ENCODE measurements around the gene PTPRB.

Gene PTPRB

DNA sequence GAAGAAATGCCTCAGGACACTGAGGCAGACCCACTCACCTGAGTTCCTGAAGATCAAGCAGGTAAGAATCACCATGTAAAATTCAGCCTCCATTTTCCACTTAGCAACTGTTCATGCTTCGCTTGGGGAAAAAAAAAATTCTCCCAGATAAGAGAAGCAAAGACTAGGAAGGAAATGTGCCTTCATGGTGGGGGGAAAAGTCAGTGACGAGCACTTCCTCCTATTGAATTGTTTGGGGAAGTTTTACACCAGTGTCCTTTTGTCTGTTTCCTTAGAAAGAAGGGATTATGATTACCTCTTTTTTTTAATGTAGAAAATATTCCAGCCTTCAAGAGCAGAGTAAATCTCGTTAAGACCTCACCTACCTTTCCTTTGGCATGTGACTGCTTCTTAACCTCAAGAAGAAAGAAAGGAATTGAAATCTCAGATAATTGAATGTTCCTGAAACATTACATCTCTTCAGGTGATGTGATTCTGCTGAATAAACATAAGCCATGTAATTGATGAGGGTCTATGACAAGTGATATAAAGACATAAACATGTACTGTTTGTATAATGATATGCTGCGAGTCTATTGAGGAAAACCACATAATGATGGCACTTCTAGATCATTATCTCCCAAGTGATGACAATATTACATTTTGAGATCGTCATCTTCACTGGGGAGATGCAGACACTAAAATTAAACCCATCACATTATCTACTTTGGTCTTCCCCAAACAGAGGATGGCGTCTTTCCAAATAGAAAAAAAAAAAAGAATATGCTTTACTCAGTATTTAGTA lies at the start of gene PTPRB:
Gene PTPRB (minus strand): TSS at position 127 of the 783 bp plus-strand sequence. CDS start 34 bp downstream, at position 93.
- DNase-seq (ENCODE audit: low read depth in 3 of 3): no peak

DNA sequence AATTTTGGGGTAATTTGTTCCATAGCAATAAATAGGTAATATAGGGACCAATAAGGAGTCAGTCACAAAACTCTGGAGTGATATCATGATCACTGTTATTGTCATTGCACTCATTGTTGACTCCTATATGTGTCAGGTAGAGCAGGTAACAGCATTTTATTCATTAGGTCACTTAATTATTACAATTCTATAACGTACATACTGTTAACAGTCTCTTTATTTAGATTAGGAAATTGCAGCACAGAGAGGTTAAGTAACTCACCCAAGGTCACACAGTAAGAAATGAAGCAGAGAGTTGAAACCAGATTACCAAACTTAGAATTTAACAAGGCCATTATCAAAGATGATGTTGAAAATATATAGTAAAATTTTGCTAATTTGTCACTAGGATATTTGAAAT lies 49.7 kb upstream of the PTPRB start:
- no peak for DNase-seq (ENCODE audit: low read depth in 3 of 3)

DNA sequence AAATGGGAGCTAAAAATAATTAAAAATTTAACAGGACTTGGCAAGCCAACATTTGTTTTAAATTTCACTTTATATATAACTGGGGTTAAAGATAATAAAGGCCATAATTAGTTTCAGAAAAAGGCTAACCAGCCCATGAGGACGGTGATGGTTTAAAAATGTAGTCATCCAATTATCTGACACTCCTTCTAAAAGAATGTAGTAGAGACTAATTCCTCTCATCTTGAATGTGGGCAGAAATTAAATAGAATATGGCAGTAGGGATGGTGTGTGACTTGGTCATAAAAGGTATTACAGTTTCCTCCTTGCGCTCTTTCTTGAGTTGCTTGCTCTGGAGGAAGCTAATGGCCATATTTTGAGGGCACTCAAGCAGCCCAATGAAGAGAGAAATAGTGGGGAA lies 49.1 kb upstream of the PTPRB start:
- no peak for DNase-seq (ENCODE audit: low read depth in 3 of 3)

DNA sequence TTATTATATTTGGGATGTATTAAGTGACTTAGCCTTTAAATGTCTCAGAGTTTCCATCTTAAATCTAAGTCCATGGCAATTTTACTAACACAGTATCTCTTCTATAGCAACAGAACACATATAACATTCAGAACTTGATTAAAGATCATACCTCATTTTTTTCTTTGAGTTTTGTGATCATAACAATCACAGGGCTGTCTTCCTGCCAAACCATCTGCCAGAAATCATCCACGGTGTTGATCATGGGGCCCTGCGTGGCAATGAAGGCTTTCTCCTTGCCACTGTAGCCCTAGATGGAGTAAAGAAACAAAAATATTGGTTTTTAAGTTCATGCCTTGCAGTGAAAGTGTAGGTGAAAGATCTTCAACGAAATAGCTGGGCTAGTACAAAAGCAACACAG lies 46.7 kb upstream of the PTPRB start:
- DNase-seq (ENCODE audit: low read depth in 3 of 3): no peak

DNA sequence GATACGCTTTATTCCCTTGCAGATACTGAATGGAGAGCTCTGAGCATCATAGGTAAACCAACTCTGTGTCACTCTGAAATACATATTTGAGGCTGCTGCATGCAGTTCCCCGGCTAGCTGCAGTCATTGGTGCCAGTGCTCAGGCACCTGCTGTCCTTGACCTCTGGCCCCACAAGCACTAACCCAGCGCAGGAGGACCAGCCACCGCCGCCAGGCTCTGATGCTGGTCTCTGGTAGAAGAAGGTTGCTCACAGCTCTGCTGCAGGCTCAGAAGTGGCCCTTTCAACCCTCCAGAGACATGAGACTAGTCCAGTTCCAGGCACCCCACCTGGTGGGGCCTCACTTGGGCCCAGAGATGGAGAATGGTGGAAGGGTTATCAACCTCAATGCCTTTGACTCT lies 34.5 kb upstream of the PTPRB start:
- no peak for DNase-seq (ENCODE audit: low read depth in 3 of 3)

DNA sequence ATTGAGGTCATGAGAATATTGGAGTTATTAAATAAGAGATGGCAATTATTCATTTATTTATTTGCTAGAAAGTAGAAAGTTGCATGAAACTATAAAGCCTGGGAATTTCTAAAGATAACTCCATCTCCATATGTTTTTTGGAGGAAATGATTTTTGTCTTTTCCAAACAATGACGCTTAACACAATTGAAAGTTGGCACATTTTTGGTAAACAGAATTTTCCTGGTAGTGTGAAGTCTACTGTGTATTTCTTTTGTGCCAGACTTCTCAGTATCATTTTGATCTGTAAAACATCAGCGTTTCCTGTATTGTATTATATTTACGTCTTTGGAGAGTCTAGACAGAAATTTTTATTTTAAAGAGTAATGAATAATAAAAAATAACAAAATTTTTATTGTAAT lies 33.7 kb upstream of the PTPRB start:
- DNase-seq (ENCODE audit: low read depth in 3 of 3): no peak

DNA sequence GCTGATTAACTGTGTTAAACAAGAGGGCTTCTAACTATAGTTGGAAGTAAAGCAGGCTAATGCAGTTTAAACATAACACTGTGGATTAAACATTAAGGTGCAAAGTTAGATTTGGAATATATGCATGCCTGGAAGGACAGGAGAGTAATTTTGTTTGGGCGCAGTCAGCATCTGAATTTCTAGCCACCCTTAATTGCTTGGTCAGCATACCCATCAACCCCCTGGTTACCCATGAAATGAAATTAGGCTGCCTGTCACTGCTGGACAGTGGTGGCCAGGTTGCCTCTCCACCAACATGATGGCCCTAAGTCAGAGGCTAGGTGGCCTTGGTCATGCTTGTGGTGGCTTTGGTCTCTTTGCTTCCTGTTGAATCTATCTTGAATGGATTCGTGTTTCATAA lies 30.0 kb upstream of the PTPRB start:
- DNase-seq (ENCODE audit: low read depth in 3 of 3): no peak

DNA sequence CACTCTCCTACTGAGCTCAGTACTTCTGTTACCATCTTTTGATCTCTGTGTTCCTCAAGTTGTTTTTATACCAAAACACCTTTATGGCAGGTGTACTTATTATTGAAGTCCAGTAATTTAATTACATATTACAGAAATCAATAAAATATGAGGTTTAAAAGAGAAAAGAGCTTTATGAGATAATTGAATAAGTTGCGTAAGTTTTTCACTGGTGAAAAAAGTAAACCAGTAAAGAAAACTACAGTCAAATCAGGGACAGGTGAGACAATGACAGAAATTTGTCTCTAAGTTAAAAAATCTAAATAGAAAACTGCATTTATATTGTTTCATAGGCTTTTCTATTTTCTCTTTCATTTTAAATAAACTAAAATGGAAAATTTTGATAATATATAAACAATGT lies 29.1 kb upstream of the PTPRB start:
- no peak for DNase-seq (ENCODE audit: low read depth in 3 of 3)

DNA sequence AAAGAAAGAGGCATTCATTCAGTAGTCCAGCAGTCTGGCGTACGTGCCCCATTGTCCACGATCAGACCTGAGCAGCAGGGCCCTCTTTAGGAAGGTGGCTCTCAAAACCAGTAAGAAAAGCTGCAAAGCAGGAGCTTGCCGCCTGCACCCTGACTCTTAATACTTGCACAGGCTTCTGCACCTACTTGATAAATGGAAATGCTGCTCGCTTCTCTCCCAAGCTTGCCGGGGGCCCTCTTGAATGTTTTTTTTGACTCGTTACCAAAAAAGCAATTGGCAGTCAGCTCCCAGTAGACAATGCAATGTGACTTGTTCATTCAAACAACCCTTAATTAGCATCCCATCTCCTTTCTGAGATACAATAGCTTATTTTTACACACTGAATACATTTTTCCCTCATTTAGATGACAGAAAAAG lies 27.2 kb upstream of the PTPRB start:
- no peak for DNase-seq (ENCODE audit: low read depth in 3 of 3)

DNA sequence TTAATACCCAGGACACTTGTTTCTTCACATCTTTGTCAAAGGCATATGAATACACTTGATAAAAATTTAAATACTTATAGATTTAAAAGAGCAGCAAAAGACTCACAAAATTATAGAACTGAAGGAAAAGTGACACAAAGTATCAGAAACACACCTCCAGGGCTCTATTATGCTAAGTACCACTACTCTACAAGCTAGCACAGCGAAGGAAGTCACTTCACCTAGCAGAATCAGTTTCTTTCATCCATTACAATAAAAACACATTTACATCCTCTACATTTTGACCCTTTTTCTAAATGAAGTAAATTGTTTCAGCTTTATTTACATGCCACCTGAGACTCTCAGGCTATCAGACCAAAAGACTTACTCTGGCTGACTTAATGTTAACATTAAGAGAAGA lies 26.6 kb upstream of the PTPRB start:
- DNase-seq (ENCODE audit: low read depth in 3 of 3): no peak

DNA sequence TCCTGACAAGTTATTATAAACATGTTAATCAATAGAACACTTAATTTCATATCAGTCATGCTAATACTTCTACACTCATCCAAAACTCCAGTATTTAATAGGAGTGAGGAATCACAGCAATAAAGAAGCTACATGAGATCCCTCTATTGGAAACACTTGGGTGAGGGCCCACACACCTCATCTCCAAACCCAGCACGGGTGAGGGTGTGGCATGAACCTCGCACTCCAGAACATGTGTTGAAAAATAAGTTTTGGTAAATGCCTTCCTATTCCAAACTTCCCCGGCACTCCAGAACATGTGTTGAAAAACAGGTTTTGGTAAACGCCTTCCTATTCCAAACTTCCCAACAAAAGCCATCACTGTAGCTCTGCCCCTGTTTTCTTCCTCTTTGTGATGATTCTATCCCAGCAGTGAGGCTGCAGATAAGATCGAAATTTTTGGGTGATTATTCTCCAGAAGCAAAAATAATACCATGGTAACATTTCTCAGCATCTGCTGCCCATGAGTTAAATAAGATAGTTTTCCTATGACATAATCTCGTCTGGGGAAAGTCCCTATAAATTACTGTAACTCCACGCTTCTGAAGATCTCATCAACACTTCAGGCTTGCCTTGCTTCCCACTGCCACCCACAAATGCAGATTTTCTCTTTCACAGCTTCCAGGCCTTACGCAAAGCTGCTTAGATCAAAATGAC lies 24.4 kb upstream of the PTPRB start:
- no peak for DNase-seq (ENCODE audit: low read depth in 3 of 3)

DNA sequence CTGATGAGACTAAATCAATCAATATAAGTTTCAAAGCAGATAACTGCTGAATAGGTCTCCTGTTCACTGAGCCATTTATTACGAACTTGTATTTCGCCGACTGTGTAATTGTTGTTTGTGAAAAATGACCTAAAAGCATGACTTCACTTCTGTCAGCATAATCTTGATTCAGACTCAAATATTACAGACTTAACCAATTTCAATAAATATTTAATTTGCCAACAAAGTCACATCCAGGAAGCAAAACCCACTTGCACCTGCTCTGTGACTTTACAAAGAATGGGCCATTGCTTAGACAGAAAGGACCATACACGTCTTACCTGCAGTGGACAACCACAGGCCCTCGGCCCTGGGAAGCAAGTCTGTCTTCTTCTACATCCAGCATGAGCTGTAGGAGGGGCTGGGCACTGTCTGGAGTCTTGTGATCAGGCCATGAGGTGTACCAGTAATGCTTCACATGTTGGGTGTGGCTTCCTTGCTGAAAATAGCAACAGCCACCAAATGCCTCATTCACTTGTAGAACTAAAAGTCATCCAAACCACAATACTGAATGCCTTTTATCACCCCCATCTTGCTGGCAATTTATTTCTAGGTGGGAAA lies 23.5 kb upstream of the PTPRB start:
- no peak for DNase-seq (ENCODE audit: low read depth in 3 of 3)

DNA sequence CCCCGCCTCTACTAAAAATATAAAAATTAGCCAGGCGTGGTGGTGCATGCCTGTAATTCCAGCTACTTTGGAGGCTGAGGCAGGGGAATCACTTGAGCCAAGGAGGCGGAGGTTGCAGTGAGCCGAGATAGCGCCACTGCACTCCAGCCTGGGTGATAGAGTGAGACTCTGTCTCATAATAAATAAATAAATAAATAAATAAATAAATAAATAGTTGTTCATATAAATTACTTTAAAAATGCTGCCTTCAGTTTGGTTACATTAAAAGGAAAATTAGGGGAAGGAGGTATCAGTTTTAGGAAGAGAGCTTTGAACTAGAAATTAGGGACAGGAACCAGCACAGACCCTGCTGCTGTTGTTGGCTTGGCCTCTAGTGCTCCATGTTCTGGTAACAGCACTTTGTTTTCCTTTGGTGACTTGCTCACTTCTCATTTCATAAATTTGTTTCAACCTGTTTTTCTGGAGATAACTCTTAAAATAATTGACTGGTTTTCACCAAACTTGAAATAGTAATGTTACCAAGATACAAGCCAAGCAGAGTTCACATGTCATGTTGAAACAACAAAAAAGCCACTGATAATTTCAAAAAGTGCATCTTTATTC lies 22.9 kb upstream of the PTPRB start:
- DNase-seq (ENCODE audit: low read depth in 3 of 3): no peak

DNA sequence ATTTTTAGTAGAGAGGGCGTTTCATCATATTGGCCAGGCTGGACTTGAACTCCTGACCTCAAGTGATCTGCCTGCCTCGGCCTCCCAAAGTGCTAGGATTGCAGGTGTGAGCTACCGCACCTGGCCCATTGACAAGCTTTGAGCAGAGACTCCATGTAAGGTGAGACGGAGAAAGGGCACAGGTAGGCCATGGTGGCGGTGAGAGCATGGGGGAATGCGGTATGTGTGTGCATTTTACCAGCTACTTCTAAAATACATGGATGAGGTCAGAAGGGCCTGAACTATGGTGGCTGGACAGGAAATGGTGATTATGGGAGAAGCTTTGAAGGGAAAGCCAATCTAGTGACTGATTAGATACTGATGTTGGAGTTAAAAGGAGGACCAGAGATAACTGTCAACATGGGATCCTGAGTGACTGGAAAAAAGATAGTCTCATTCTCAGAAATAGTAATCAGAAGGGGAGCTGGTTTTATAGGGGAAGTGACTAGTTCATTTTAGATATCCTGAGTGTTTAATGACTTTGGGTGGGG lies 21.9 kb upstream of the PTPRB start:
- no peak for DNase-seq (ENCODE audit: low read depth in 3 of 3)

DNA sequence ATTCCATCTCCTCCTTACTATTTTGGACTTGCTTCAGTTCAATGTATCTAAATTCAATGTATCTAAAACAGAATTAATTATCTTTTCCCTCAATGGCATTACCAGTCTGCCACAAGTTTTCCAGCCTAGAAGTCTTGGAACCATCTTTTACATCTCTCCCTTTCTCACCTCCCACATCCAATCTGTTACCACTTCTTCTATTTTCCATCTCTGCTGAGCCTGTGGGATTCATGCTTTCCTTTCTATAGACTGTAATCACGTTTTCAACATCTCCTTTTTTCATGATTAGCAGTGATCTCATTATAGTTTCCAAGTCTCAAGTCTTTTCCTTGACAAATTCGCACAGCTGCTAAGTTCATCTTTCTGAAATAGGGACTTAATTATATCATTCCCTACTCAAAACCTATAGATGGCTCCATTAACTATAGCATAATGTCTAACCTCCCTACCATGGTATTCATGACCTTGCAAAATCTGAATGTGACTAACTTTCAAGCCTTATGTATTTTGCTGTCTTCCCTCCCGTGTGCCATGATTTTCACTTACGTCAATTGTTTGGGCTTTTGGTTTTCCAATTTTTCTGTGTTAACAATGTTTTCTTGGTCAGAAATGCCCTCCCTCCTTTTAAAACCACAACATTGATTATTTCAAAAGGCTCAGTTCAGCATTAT lies 20.5 kb upstream of the PTPRB start:
- DNase-seq (ENCODE audit: low read depth in 3 of 3): no peak

DNA sequence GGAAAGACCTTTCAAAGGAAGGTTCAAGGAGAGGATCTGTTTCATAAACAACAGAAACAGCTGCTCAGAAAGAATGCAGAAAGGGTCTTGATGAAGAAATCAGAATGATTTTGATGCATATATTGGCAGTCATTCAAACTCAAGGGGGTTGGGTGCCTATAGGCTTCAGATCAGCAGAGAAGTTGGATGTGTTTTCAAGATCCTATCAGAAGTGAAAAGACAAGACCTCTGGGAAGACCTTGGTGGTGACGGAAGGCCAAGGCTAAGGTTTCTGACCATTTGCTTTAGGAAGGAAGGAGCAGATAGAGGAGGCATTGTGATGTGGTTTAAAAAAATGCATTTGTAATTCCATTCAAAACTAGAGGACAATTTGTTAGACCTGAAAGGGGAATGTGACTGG lies 15.2 kb upstream of the PTPRB start:
- no peak for DNase-seq (ENCODE audit: low read depth in 3 of 3)

DNA sequence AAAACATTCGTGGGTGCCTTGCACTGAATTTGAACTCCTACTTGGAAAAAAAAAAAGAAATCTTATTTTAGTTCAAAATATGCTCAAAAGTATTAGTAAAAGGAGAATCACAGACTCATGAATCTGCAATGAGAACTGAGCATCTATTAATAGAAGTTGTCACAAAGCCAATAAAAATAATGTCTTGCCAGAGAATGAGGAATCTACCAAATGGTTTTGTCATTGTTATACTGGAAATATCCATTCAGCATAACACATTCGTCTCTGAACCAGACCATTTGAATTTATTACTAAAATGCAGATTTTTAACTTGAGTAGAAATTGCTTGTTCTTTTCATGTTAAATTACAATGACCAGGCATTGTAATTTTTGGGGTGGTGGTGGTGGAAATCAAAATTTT lies 11.6 kb upstream of the PTPRB start:
- no peak for DNase-seq (ENCODE audit: low read depth in 3 of 3)

DNA sequence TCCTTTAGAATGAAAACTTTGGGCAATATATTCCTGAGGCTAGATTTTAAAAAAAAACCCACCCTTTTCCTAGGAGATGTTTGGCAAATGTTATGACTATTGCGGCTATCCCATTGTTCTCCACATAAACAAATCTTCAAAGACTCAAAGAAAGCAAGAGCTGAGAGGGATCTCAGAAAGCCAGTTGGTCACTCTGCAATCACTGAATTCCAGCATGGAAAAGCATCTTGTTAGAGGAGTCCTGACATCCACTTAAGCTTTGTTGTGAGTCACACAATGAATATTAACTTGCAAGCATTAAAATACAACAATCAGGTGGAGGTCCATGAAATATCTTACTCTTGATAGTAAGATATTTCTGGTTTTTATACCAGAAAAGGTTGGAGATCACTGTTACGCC lies 11.0 kb upstream of the PTPRB start:
- DNase-seq (ENCODE audit: low read depth in 3 of 3): no peak

DNA sequence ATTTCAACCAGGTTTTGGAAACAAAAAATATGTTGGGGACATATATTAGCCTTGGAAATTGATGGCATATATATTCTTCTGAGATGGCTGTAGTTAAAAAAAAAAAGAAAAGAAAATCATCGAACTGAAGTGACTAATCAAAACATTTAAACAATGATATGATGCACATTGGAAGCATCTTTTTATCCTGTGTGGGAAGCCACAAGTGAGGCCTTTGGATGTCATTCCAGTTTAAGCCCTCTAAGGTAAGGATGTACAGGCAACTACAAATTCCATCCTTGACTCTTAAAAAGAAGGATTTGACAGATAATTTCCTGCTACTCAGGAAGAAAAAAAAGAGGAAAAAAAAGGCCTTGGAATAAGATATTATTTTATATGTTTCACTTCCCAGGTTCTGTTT lies 9.6 kb upstream of the PTPRB start:
- no peak for DNase-seq (ENCODE audit: low read depth in 3 of 3)

DNA sequence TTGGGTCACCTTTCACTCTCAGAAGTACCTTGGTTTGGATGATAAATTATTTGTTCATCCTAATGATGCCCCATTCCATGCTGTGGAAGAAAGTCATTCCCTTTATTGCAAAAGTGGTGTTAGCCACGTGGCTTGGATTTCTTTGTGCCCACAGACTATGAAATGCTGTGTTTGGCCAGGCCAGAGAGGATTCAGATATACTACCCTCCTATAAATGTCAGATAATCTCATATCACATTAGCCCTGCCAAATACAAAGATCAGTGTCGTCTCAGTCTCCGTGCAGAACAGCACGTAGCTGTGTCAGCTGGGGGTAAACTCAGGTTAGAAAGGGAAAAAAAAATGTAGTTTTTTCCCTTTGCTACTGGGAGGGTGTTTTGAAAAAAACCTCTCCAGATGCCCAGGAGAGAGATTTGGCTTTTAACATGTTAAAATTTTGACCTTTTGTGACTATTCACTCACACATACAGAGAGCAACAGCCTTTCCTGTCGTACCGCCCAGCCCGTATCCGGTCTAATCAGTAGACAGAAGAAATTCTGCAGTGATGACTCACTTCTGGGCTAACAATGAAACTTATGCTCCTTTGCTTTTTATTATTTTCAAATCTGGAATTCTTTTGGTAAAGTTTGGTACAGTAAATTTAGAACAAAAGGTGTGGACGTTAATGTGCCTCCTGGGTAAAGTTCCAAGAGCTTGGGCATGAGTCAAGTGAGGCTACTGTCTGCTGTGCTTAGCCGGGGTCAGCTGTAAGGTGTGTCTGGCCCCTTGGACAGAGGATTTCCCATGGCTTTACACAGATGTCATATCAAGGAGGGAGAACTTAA lies 8.5 kb upstream of the PTPRB start:
- no peak for DNase-seq (ENCODE audit: low read depth in 3 of 3)

DNA sequence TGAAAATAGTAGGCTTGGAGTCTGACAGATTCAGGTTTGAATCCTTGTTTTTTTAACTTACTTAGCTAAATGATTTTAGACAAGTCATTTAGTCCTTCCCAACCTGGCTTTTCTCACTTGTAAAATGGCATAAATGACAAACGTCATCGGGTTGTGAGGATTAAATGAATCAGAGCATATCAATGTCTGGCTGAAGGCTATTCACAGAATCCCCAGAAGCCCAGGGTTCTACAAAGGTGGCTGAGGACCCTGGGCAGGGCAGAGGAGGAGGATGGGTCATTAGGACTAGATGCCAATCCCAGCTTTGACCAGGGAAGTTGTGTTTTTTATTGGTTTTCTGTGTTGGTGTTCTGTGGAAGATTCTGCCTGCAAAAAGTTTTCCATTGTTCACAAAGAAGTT lies 7.6 kb upstream of the PTPRB start:
- DNase-seq (ENCODE audit: low read depth in 3 of 3): no peak

Measured in stimulated activated CD4-positive, alpha-beta T cell treated with anti-CD3 and anti-CD28 coated beads, TNF-alpha, amount 100 ng/mL, for 24 hours (primary cell).